ENCODE results near the gene PCGF1. TPM values are rescaled to one million over a fixed set of nuclear protein-coding genes. Genes with fewer than 3 reads are reported as not detected.

The PCGF1 gene
- total and polyA plus RNA-seq, 8 donors: 1.9 to 49.6 (median 14.7) TPM

DNA sequence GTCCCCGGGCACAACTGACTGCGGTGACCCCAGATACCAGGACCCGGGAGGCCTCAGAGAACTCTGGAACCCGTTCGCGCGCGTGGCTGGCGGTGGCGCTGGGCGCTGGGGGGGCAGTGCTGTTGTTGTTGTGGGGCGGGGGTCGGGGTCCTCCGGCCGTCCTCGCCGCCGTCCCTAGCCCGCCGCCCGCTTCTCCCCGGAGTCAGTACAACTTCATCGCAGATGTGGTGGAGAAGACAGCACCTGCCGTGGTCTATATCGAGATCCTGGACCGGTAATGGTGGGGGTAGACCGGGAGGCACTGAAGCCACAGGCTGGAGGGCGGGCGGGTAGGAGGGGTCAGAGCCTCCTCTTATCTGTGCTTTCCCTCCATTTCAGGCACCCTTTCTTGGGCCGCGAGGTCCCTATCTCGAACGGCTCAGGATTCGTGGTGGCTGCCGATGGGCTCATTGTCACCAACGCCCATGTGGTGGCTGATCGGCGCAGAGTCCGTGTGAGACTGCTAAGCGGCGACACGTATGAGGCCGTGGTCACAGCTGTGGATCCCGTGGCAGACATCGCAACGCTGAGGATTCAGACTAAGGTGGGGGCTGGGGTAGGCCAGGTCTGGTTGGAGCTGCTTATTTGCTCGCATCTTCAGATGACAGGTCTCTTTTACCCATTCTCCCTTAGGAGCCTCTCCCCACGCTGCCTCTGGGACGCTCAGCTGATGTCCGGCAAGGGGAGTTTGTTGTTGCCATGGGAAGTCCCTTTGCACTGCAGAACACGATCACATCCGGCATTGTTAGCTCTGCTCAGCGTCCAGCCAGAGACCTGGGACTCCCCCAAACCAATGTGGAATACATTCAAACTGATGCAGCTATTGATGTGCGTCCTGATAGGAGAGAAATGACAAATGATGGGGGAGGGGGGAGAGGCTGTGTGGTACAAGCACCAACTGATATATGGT lies 23.0 kb upstream of the PCGF1 start:
- Histone ChIP-seq H3K4me1 (peaks cover 25 to 50% (median 35%) of the 10 kb centered on the region in 4 donors), H3K27ac (peak overlapping the region; percentile 68 to 96 (median 91)), H3K27me3 (no peaks in the 10 kb centered on the region), H3K36me3 (peaks cover 23 to 57% (median 45%) of the 10 kb centered on the region in 4 donors), H3K9me3 (no peaks in the 10 kb centered on the region), H3K4me3 (peak overlapping the region; percentile 78 to 94 (median 92))
- no peak for TF ChIP-seq EP300 (IDR thresholded peaks at IDR 0.05)
- TF ChIP-seq POLR2AphosphoS5 (IDR thresholded peaks at IDR 0.05): no peak
- TF ChIP-seq, protein P1, sequence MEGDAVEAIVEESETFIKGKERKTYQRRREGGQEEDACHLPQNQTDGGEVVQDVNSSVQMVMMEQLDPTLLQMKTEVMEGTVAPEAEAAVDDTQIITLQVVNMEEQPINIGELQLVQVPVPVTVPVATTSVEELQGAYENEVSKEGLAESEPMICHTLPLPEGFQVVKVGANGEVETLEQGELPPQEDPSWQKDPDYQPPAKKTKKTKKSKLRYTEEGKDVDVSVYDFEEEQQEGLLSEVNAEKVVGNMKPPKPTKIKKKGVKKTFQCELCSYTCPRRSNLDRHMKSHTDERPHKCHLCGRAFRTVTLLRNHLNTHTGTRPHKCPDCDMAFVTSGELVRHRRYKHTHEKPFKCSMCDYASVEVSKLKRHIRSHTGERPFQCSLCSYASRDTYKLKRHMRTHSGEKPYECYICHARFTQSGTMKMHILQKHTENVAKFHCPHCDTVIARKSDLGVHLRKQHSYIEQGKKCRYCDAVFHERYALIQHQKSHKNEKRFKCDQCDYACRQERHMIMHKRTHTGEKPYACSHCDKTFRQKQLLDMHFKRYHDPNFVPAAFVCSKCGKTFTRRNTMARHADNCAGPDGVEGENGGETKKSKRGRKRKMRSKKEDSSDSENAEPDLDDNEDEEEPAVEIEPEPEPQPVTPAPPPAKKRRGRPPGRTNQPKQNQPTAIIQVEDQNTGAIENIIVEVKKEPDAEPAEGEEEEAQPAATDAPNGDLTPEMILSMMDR (IDR thresholded peaks at IDR 0.05): no peak
- TF ChIP-seq POLR2A (IDR thresholded peaks at IDR 0.05): no peak
- 1 to 3% (median 2%) methylated on average over 24 to 54 of the region's 54 CpGs for WGBS, 5 donors
- intact Hi-C loops (cut with DNase I; ENCODE audit: low total_unique reads): loop anchor here (10.0 kb wide), 1 partner anchor 54 kb away; no protein-coding TSS in a partner anchor
- DNase-seq: peak; percentile 41 to 76

DNA sequence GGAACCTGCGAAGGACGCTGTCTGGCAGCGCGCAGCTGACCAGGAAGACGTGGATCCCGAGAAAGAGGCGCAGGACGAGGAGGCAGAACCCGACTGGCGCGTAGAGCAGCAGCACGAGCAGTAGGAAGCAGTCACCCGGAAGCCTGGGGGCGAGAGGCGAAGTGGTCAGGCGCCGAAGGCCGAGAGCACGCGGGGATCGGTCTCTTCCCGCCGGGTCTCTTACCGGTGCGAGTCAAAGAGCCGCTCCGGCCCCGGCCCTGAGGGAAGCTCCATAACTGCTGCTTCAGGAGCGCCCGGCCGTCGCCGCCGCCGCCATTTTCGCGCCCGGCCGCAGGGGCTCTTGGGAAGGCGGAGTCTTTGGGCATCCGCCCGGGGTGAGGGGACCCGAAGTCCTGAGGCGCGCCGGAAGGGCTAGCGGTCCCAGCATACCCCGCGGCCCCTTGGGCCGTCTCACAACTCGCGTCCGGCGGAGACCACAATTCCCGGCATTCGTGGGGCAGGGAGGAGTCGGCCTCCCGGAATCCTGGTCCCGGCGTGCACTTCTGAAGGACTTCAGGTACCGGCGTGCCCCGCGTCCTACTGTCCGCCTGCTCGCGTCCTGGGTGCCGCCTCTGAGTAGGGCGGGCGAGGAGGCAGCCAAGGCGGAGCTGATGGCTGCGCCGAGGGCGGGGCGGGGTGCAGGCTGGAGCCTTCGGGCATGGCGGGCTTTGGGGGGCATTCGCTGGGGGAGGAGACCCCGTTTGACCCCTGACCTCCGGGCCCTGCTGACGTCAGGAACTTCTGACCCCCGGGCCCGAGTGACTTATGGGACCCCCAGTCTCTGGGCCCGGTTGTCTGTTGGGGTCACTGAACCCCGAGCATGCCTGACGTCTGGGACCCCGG lies 22.1 kb upstream of the PCGF1 start, which contains the start of the genes AUP1 and HTRA2:
TSS of gene AUP1 (minus strand) at position 350 of the 882 bp plus-strand sequence. CDS start at position 273, 77 bp downstream.
TSS of gene HTRA2 (plus strand) at position 577 of the 882 bp plus-strand sequence. CDS start at position 651, 74 bp downstream.
- Histone ChIP-seq H3K9me3 (no peaks in the 10 kb centered on the region), H3K4me3 (peak within 1 kb of the TSS; percentile 78 to 94 (median 92)), H3K36me3 (peaks cover 23 to 59% (median 47%) of the 10 kb centered on the region in 4 donors), H3K27me3 (no peaks in the 10 kb centered on the region), H3K4me1 (peaks cover 25 to 53% (median 35%) of the 10 kb centered on the region in 4 donors), H3K27ac (peak within 1 kb of the TSS; percentile 68 to 96 (median 91))
- WGBS, 5 donors: 0 to 1% (median 0%) methylated on average over 22 to 87 of the region's 87 CpGs
- peak; percentile 99 to 100 for DNase-seq
- TF ChIP-seq, protein P1 (IDR thresholded peaks at IDR 0.05): peak in 1 of 7 experiments; percentile 6
- peak in 1 of 4 donors; percentile 70 for TF ChIP-seq POLR2A (IDR thresholded peaks at IDR 0.05)
- TF ChIP-seq EP300 (IDR thresholded peaks at IDR 0.05): no peak
- TF ChIP-seq POLR2AphosphoS5 (IDR thresholded peaks at IDR 0.05): peak; percentile 83 to 97 (median 91)
- intact Hi-C loops (cut with DNase I; ENCODE audit: low total_unique reads): loop anchor here (10.0 kb wide), 1 partner anchor 55 kb away; no protein-coding TSS in a partner anchor

DNA sequence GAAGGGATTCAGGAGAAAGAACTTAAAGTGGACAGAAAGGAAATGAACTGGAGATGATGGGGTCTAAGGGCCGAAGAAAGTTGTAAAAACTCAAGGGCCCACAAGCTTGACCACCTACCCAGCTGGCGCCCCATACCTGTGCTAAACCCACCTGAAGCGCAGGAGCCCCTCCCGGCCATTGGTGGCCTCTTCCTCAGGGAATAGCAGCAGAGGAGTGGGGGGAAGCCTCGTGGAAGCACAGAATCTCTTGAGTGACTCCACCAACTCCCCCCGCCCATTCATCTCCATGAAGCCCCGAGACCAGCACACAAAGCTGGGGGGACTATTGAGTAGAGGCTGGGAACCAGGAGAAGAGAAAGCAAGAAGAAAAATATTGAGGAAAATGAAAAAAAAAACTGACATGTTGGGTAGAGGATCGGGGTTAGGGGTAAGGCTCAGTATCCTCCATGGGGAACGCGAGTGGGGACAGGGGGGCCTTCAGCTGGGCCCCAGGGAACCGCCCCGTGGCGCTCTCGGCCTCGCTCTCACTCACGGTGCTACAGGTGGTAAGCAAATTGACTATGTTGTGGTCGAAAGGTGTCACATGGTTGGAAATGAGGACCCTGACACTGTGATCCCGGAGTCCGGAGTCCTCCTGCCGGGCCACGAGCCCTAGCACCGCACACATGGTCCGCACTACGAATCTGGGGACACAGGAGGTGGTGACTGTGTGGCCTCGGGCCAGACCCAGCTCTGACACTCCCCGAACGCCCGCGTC lies 21.3 kb upstream of the PCGF1 start:
- H3K9me3 ChIP-seq: no peaks in the 10 kb centered on the region
- peaks cover 23 to 52% (median 44%) of the 10 kb centered on the region in 4 donors for H3K36me3 ChIP-seq
- H3K27ac ChIP-seq: peak overlapping the region; percentile 68 to 96 (median 91)
- intact Hi-C loops (cut with DNase I; ENCODE audit: low total_unique reads): no loop called here
- no peak for DNase-seq
- 14 to 17% (median 14%) methylated on average over 24 to 29 of the region's 29 CpGs for WGBS, 5 donors
- no peaks in the 10 kb centered on the region for H3K27me3 ChIP-seq
- no peak for TF ChIP-seq POLR2AphosphoS5 (IDR thresholded peaks at IDR 0.05)
- H3K4me3 ChIP-seq: peak overlapping the region; percentile 78 to 94 (median 92)
- H3K4me1 ChIP-seq: peaks cover 25 to 53% (median 35%) of the 10 kb centered on the region in 4 donors

DNA sequence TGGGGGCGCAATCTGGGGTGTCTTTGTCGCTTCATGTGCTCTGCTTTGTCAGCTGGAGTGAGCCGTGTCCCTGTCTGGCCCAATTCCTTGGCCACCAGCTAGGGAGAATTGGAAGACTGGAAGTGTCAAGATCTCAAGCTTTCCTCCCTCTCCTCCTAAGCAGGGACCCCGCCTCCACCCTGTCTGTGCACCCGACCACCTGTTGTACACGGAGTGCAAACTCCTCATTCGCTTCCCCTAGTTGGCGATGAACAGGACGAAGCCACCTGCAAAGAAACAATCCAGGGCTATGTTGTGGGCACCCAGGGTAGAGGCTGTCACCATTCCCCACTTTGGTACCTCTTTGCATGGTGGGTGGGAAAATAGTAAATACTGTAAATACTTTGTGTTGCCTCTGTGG lies 20.2 kb upstream of the PCGF1 start:
- Histone ChIP-seq H3K9me3 (no peaks in the 10 kb centered on the region), H3K27me3 (no peaks in the 10 kb centered on the region), H3K27ac (no peak overlapping the region), H3K36me3 (peaks cover 23 to 42% (median 34%) of the 10 kb centered on the region in 4 donors), H3K4me1 (peaks cover 25 to 53% (median 35%) of the 10 kb centered on the region in 4 donors), H3K4me3 (no peak overlapping the region)
- intact Hi-C loops (cut with DNase I; ENCODE audit: low total_unique reads): no loop called here
- TF ChIP-seq POLR2AphosphoS5 (IDR thresholded peaks at IDR 0.05) (no peak), POLR2A (IDR thresholded peaks at IDR 0.05) (no peak), EP300 (IDR thresholded peaks at IDR 0.05) (no peak)
- TF ChIP-seq, protein P1 (IDR thresholded peaks at IDR 0.05): no peak
- 92 to 97% (median 94%) methylated on average over 9 of the region's 9 CpGs for WGBS, 5 donors
- DNase-seq: no peak
